ENCODE results near the gene TMEM91.

Gene TMEM91

DNA sequence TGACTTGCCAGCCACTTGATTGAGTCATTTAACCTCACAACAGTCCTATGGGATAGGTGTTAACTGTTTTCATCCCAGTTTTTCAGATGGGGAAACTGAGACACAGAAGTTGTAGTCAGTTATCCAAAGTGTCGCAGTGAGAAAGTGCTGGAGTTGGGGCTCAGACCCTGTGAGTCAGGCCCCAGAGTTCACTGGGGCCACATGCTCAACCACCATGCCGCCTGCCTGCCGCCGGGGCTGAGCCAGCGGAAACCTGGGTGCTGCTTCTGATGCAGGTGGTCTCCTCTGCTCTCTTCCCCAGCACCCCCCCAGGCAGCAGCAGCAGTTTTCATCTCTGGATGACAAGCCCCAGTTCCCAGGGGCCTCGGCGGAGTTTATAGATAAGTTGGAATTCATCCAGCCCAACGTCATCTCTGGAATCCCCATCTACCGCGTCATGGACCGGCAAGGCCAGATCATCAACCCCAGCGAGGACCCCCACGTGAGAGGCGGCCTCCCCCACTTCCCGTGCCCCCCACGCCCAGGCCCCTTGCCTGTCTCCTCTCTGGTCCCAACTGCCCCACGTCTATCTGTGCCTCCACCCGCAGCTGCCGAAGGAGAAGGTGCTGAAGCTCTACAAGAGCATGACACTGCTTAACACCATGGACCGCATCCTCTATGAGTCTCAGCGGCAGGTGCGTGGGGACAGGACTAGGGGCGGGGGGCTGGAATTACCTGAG, 34.2 kb downstream of the TMEM91 start:
- no CpG with 5 or more reads among the region's 23 CpGs for WGBS (ENCODE audit: insufficient coverage, insufficient read length)
- no peak for DNase-seq (ENCODE audit: low read depth, low spot score)
- no peaks in the 10 kb centered on the region for H3K4me1 ChIP-seq (ENCODE audit: control insufficient read depth, insufficient read depth, low read length)
- H3K9me3 ChIP-seq (ENCODE audit: control insufficient read depth, insufficient read depth, low read length) = no peaks in the 10 kb centered on the region
- H3K36me3 ChIP-seq (ENCODE audit: control insufficient read depth, insufficient read depth, low read length) = peaks cover 3% of the 10 kb centered on the region; the same call in 1 of the 2 replicates
- H3K27me3 ChIP-seq (ENCODE audit: control insufficient read depth, insufficient read depth, low read length) = no peaks in the 10 kb centered on the region
- H3K4me3 ChIP-seq (ENCODE audit: low read length) = no peak overlapping the region
- no peak overlapping the region for H3K27ac ChIP-seq (ENCODE audit: low read length)

- H3K27ac ChIP-seq (ENCODE audit: low read length) = no peak overlapping the region
- no peaks in the 10 kb centered on the region for H3K4me1 ChIP-seq (ENCODE audit: control insufficient read depth, insufficient read depth, low read length)
- no peaks in the 10 kb centered on the region for H3K27me3 ChIP-seq (ENCODE audit: control insufficient read depth, insufficient read depth, low read length)
- WGBS (ENCODE audit: insufficient coverage, insufficient read length) = no CpG with 5 or more reads among the region's 9 CpGs
- no peak for DNase-seq (ENCODE audit: low read depth, low spot score)
- H3K36me3 ChIP-seq (ENCODE audit: control insufficient read depth, insufficient read depth, low read length) = peaks cover 3% of the 10 kb centered on the region; the same call in 1 of the 2 replicates
- no peak overlapping the region for H3K4me3 ChIP-seq (ENCODE audit: low read length)
- no peaks in the 10 kb centered on the region for H3K9me3 ChIP-seq (ENCODE audit: control insufficient read depth, insufficient read depth, low read length)
Observed at GRCh38 chr19:41411100-41411967, 35.0 kb downstream of the TMEM91 start.

GRCh38 chr19:41411968-41412265, 35.6 kb downstream of the TMEM91 start:
- DNase-seq (ENCODE audit: low read depth, low spot score) = no peak
- H3K4me1 ChIP-seq (ENCODE audit: control insufficient read depth, insufficient read depth, low read length) = no peaks in the 10 kb centered on the region
- WGBS (ENCODE audit: insufficient coverage, insufficient read length) = no CpG with 5 or more reads among the region's 11 CpGs
- no peaks in the 10 kb centered on the region for H3K9me3 ChIP-seq (ENCODE audit: control insufficient read depth, insufficient read depth, low read length)
- no peak overlapping the region for H3K27ac ChIP-seq (ENCODE audit: low read length)
- H3K4me3 ChIP-seq (ENCODE audit: low read length) = no peak overlapping the region
- H3K36me3 ChIP-seq (ENCODE audit: control insufficient read depth, insufficient read depth, low read length) = peaks cover 3% of the 10 kb centered on the region; the same call in 1 of the 2 replicates
- no peaks in the 10 kb centered on the region for H3K27me3 ChIP-seq (ENCODE audit: control insufficient read depth, insufficient read depth, low read length)

DNA sequence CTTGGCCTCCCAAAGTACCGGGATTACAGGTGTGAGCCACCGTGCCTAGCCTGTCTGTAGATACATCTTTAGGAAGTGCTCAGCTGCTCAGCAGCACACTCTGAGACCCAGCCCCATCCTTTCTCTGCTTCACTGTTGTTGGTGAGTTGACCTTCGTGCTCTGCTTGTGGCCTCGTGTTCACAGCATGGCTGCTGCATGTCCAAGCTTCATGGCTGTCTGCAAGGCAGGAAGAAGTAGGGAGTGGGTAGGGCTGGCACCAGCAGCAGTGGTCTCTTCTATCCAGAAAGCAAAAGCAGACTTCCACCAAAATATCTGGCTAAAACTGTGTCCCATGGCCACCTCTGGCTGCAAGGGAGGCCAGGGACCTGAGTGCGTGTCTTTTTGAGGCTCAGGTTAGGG, 36.6 kb downstream of the TMEM91 start:
- H3K4me3 ChIP-seq (ENCODE audit: low read length) = no peak overlapping the region
- no peaks in the 10 kb centered on the region for H3K4me1 ChIP-seq (ENCODE audit: control insufficient read depth, insufficient read depth, low read length)
- peaks cover 3% of the 10 kb centered on the region; the same call in 1 of the 2 replicates for H3K36me3 ChIP-seq (ENCODE audit: control insufficient read depth, insufficient read depth, low read length)
- H3K9me3 ChIP-seq (ENCODE audit: control insufficient read depth, insufficient read depth, low read length) = no peaks in the 10 kb centered on the region
- no CpG with 5 or more reads among the region's 5 CpGs for WGBS (ENCODE audit: insufficient coverage, insufficient read length)
- DNase-seq (ENCODE audit: low read depth, low spot score) = no peak
- H3K27me3 ChIP-seq (ENCODE audit: control insufficient read depth, insufficient read depth, low read length) = no peaks in the 10 kb centered on the region
- H3K27ac ChIP-seq (ENCODE audit: low read length) = no peak overlapping the region

GRCh38 chr19:41413947-41414346, 37.6 kb downstream of the TMEM91 start:
- Histone ChIP-seq H3K4me1 (ENCODE audit: control insufficient read depth, insufficient read depth, low read length) (no peaks in the 10 kb centered on the region), H3K27ac (ENCODE audit: low read length) (no peak overlapping the region), H3K4me3 (ENCODE audit: low read length) (no peak overlapping the region), H3K36me3 (ENCODE audit: control insufficient read depth, insufficient read depth, low read length) (peaks cover 4% of the 10 kb centered on the region), H3K9me3 (ENCODE audit: control insufficient read depth, insufficient read depth, low read length) (no peaks in the 10 kb centered on the region), H3K27me3 (ENCODE audit: control insufficient read depth, insufficient read depth, low read length) (no peaks in the 10 kb centered on the region)
- no CpG with 5 or more reads among the region's 10 CpGs for WGBS (ENCODE audit: insufficient coverage, insufficient read length)
- DNase-seq (ENCODE audit: low read depth, low spot score) = no peak

DNA sequence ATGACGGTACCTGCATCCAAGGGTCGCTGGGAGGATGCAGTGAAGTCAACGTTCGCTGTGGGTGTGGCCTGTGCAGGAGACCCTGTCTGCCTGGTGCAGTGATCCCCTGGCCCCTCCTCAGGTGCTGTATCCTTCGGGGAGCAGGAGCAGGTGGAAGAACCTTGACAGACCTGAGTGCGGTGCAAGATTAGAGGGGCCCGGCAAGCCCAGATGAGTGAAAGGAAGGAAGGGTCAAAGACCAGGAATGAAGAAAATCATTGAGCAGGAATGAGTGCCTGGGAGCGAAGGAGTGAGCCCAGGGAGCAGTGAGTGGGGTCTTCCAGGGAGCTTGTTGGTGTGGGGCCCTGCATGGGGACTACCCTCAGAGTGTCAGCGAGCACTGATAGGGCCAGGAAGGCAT, 38.1 kb downstream of the TMEM91 start:
- DNase-seq (ENCODE audit: low read depth, low spot score) = no peak
- Histone ChIP-seq H3K4me1 (ENCODE audit: control insufficient read depth, insufficient read depth, low read length) (no peaks in the 10 kb centered on the region), H3K4me3 (ENCODE audit: low read length) (no peak overlapping the region), H3K36me3 (ENCODE audit: control insufficient read depth, insufficient read depth, low read length) (peaks cover 7% of the 10 kb centered on the region), H3K9me3 (ENCODE audit: control insufficient read depth, insufficient read depth, low read length) (no peaks in the 10 kb centered on the region), H3K27me3 (ENCODE audit: control insufficient read depth, insufficient read depth, low read length) (no peaks in the 10 kb centered on the region), H3K27ac (ENCODE audit: low read length) (no peak overlapping the region)
- no CpG with 5 or more reads among the region's 9 CpGs for WGBS (ENCODE audit: insufficient coverage, insufficient read length)

- Histone ChIP-seq H3K4me3 (ENCODE audit: low read length) (no peak overlapping the region), H3K9me3 (ENCODE audit: control insufficient read depth, insufficient read depth, low read length) (no peaks in the 10 kb centered on the region), H3K27ac (ENCODE audit: low read length) (no peak overlapping the region), H3K27me3 (ENCODE audit: control insufficient read depth, insufficient read depth, low read length) (no peaks in the 10 kb centered on the region), H3K4me1 (ENCODE audit: control insufficient read depth, insufficient read depth, low read length) (no peaks in the 10 kb centered on the region), H3K36me3 (ENCODE audit: control insufficient read depth, insufficient read depth, low read length) (peaks cover 10% of the 10 kb centered on the region)
- no CpG with 5 or more reads among the region's 9 CpGs for WGBS (ENCODE audit: insufficient coverage, insufficient read length)
- no peak for DNase-seq (ENCODE audit: low read depth, low spot score)
Observed at GRCh38 chr19:41415154-41415571, 38.8 kb downstream of the TMEM91 start.

GRCh38 chr19:41416194-41416674, 39.9 kb downstream of the TMEM91 start:
- WGBS (ENCODE audit: insufficient coverage, insufficient read length) = no CpG with 5 or more reads among the region's 12 CpGs
- H3K27ac ChIP-seq (ENCODE audit: low read length) = no peak overlapping the region
- H3K27me3 ChIP-seq (ENCODE audit: control insufficient read depth, insufficient read depth, low read length) = no peaks in the 10 kb centered on the region
- no peaks in the 10 kb centered on the region for H3K4me1 ChIP-seq (ENCODE audit: control insufficient read depth, insufficient read depth, low read length)
- no peak for DNase-seq (ENCODE audit: low read depth, low spot score)
- no peak overlapping the region for H3K4me3 ChIP-seq (ENCODE audit: low read length)
- no peaks in the 10 kb centered on the region for H3K9me3 ChIP-seq (ENCODE audit: control insufficient read depth, insufficient read depth, low read length)
- H3K36me3 ChIP-seq (ENCODE audit: control insufficient read depth, insufficient read depth, low read length) = peaks cover 10% of the 10 kb centered on the region

GRCh38 chr19:41420101-41420880, 44.0 kb downstream of the TMEM91 start:
- H3K4me3 ChIP-seq (ENCODE audit: low read length) = no peak overlapping the region
- H3K36me3 ChIP-seq (ENCODE audit: control insufficient read depth, insufficient read depth, low read length) = peaks cover 18% of the 10 kb centered on the region
- H3K9me3 ChIP-seq (ENCODE audit: control insufficient read depth, insufficient read depth, low read length) = no peaks in the 10 kb centered on the region
- no peaks in the 10 kb centered on the region for H3K4me1 ChIP-seq (ENCODE audit: control insufficient read depth, insufficient read depth, low read length)
- DNase-seq (ENCODE audit: low read depth, low spot score) = no peak
- H3K27ac ChIP-seq (ENCODE audit: low read length) = no peak overlapping the region
- no CpG with 5 or more reads among the region's 8 CpGs for WGBS (ENCODE audit: insufficient coverage, insufficient read length)
- no peaks in the 10 kb centered on the region for H3K27me3 ChIP-seq (ENCODE audit: control insufficient read depth, insufficient read depth, low read length)

GRCh38 chr19:41421314-41421713, 45.0 kb downstream of the TMEM91 start:
- Histone ChIP-seq H3K4me1 (ENCODE audit: control insufficient read depth, insufficient read depth, low read length) (no peaks in the 10 kb centered on the region; the same call in 1 of the 2 replicates), H3K27ac (ENCODE audit: low read length) (no peak overlapping the region), H3K9me3 (ENCODE audit: control insufficient read depth, insufficient read depth, low read length) (no peaks in the 10 kb centered on the region), H3K36me3 (ENCODE audit: control insufficient read depth, insufficient read depth, low read length) (peaks cover 18% of the 10 kb centered on the region), H3K27me3 (ENCODE audit: control insufficient read depth, insufficient read depth, low read length) (no peaks in the 10 kb centered on the region), H3K4me3 (ENCODE audit: low read length) (no peak overlapping the region)
- no CpG with 5 or more reads among the region's 6 CpGs for WGBS (ENCODE audit: insufficient coverage, insufficient read length)
- DNase-seq (ENCODE audit: low read depth, low spot score) = no peak

All from iPS DF 6.9 (cell line).